ENCODE data around the gene EMSY. TPM values are rescaled to one million over a fixed set of nuclear protein-coding genes. Genes with fewer than 3 reads are reported as not detected.

The EMSY gene
- total RNA-seq, 4 donors from 2014 or later: 13.2 to 43.4 (median 29.0) TPM

DNA sequence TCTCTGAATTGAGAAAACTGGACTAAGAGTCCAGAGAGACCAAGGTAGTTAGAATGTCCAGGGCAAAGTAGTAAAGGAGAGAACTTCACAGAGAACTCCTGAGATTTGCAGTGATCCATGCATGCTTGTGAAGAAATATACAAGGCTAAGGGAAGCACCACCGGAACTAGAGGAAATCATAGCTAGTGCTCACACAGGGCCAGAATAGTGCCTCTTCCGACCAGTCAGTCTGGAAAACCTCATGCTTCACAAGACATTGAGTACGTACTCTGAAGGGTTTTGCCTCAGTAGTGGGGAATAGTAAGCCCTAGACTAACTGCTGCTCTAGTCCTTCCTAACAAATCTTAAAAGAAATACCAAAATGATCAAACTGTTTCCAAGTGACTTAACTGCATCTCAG is 117.7 kb downstream of the EMSY start:
- TF ChIP-seq POLR2A (IDR thresholded peaks at IDR 0.05): no peak
- TF ChIP-seq, protein P1, sequence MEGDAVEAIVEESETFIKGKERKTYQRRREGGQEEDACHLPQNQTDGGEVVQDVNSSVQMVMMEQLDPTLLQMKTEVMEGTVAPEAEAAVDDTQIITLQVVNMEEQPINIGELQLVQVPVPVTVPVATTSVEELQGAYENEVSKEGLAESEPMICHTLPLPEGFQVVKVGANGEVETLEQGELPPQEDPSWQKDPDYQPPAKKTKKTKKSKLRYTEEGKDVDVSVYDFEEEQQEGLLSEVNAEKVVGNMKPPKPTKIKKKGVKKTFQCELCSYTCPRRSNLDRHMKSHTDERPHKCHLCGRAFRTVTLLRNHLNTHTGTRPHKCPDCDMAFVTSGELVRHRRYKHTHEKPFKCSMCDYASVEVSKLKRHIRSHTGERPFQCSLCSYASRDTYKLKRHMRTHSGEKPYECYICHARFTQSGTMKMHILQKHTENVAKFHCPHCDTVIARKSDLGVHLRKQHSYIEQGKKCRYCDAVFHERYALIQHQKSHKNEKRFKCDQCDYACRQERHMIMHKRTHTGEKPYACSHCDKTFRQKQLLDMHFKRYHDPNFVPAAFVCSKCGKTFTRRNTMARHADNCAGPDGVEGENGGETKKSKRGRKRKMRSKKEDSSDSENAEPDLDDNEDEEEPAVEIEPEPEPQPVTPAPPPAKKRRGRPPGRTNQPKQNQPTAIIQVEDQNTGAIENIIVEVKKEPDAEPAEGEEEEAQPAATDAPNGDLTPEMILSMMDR (IDR thresholded peaks at IDR 0.05): no peak
- H3K4me3 ChIP-seq: no peak overlapping the region
- H3K27me3 ChIP-seq: no peaks in the 10 kb centered on the region
- H3K36me3 ChIP-seq: no peaks in the 10 kb centered on the region
- no peaks in the 10 kb centered on the region for H3K9me3 ChIP-seq
- H3K4me1 ChIP-seq: no peaks in the 10 kb centered on the region
- no peak for DNase-seq
- H3K27ac ChIP-seq: no peak overlapping the region
- intact Hi-C loops (cut with DNase I; ENCODE audit: low total_unique reads): no loop called here

DNA sequence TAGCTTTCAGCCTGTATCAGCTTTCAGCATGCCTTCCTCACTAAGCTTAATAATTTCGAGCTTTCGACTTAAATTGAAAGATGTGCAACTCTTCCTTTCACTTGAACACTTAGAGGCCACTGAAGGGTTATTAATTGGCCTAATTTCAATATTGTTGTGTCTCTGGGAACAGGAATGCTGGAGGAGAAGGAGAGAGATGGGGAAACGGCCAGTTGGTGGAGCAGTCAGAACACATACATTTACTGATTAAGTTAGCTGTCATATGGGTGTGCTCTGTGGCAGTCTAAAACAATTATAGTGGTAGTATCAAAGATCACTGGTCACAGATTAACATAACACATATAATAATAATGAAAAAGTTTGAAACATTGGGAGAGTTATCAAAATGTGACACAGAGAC is 119.5 kb downstream of the EMSY start:
- TF ChIP-seq, protein P1 (IDR thresholded peaks at IDR 0.05): no peak
- TF ChIP-seq POLR2A (IDR thresholded peaks at IDR 0.05): no peak
- intact Hi-C loops (cut with DNase I; ENCODE audit: low total_unique reads): no loop called here

DNA sequence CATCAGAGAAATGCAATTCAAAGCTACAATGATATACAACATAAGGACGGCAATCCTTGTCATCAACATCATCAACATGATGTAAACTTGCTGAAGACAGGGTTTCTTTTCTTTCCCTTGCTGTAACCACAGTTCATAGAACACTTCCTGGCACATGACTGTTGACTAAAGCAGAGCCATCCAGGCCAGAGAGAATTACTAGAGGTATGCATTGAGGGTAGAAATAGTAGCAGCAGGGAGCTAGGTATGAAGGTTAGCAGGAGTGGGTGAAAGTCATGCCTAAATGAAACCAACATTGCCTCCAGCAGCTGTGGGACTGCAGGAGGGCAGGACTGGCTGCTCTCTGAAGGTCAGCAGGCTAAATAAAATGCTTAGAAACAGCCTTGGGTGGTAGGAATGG is 122.0 kb downstream of the EMSY start:
- intact Hi-C loops (cut with DNase I; ENCODE audit: low total_unique reads): no loop called here
- Histone ChIP-seq H3K4me1 (no peaks in the 10 kb centered on the region), H3K36me3 (no peaks in the 10 kb centered on the region), H3K27me3 (no peaks in the 10 kb centered on the region), H3K4me3 (no peak overlapping the region), H3K9me3 (no peaks in the 10 kb centered on the region), H3K27ac (no peak overlapping the region)
- TF ChIP-seq, protein P1 (IDR thresholded peaks at IDR 0.05): no peak
- no peak for TF ChIP-seq POLR2A (IDR thresholded peaks at IDR 0.05)
- DNase-seq: no peak

More for the DNA sequence above, 119.5 kb downstream of the EMSY start:
- no peak overlapping the region for H3K4me3 ChIP-seq
- H3K36me3 ChIP-seq: no peaks in the 10 kb centered on the region
- no peak overlapping the region for H3K27ac ChIP-seq
- H3K27me3 ChIP-seq: no peaks in the 10 kb centered on the region
- no peak for DNase-seq
- H3K9me3 ChIP-seq: no peaks in the 10 kb centered on the region
- no peaks in the 10 kb centered on the region for H3K4me1 ChIP-seq

DNA sequence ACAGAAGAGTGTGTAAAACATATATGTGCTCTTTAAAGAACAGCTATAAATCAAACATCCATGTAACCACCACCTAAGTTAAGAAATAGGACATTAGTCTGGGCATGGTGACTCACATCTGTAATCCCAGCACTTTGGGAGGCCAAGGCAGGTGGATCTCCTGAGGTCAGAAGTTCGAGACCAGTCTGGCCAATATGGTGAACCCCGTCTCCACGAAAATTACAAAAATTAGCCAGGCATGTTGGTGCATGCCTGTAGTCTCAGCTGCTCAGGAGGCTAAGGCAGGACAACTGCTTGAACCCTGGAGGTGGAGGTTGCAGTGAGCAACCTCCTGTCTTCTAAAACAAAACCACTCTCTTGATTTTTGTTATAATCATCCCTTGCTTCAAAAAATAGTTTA is 122.4 kb downstream of the EMSY start:
- Histone ChIP-seq H3K4me1 (no peaks in the 10 kb centered on the region), H3K27me3 (no peaks in the 10 kb centered on the region), H3K27ac (no peak overlapping the region), H3K9me3 (no peaks in the 10 kb centered on the region), H3K4me3 (no peak overlapping the region), H3K36me3 (no peaks in the 10 kb centered on the region)
- no peak for DNase-seq
- no peak for TF ChIP-seq POLR2A (IDR thresholded peaks at IDR 0.05)
- TF ChIP-seq, protein P1 (IDR thresholded peaks at IDR 0.05): no peak
- intact Hi-C loops (cut with DNase I; ENCODE audit: low total_unique reads): no loop called here

DNA sequence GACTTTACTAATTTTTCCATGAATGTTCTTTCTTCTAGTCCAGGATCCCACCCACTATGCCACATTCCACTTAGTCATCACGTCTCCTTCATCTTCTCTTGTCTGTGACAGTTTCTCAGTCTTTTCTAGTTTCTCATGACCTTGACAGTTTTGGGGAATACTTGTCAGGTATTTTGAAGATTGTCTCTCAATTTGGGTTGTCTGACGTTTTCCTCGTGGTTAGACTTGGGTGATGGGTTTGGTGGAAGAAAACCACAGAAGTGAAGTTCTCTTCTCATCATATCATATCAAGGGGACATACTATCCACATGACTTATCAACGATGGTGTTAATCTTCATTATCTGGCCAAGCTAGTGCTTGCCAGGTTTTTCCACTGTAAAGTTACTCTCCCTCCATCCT is 123.3 kb downstream of the EMSY start:
- intact Hi-C loops (cut with DNase I; ENCODE audit: low total_unique reads): no loop called here
- no peak overlapping the region for H3K27ac ChIP-seq
- H3K4me3 ChIP-seq: no peak overlapping the region
- H3K9me3 ChIP-seq: no peaks in the 10 kb centered on the region
- no peak for DNase-seq
- TF ChIP-seq, protein P1 (IDR thresholded peaks at IDR 0.05): no peak
- TF ChIP-seq POLR2A (IDR thresholded peaks at IDR 0.05): no peak
- no peaks in the 10 kb centered on the region for H3K27me3 ChIP-seq
- H3K36me3 ChIP-seq: no peaks in the 10 kb centered on the region
- H3K4me1 ChIP-seq: no peaks in the 10 kb centered on the region

Data from uterus (tissue), 4 donors.